GM15510 (cell line): ENCODE results near the gene HS1BP3.

ENCODE experiments used
- POLR2A ChIP-seq: IDR thresholded peaks from 3 replicates; pipeline ENCODE4 v1.6.1; 2011; ENCODE audit warnings: borderline replicate concordance; ENCODE audit not compliant: insufficient read length; ENCODE audit errors: extremely low read depth

Gene HS1BP3

GRCh38 chr2:20616341-20616871 lies 34.5 kb downstream of the HS1BP3 start:
- TF ChIP-seq POLR2A: no peak

- TF ChIP-seq POLR2A: no peak
Observed at GRCh38 chr2:20615466-20616241, 35.2 kb downstream of the HS1BP3 start.

- TF ChIP-seq POLR2A: no peak
Observed at GRCh38 chr2:20615068-20615465, 35.8 kb downstream of the HS1BP3 start.

GRCh38 chr2:20614201-20615067 lies 36.5 kb downstream of the HS1BP3 start:
- no peak for TF ChIP-seq POLR2A

GRCh38 chr2:20612925-20613916 lies 37.7 kb downstream of the HS1BP3 start:
- TF ChIP-seq POLR2A: no peak

- no peak for TF ChIP-seq POLR2A
Observed at GRCh38 chr2:20611844-20612356, 39.0 kb downstream of the HS1BP3 start.

- TF ChIP-seq POLR2A: no peak
Observed at GRCh38 chr2:20611077-20611843, 39.6 kb downstream of the HS1BP3 start.

GRCh38 chr2:20609995-20610357 lies 40.9 kb downstream of the HS1BP3 start:
- no peak for TF ChIP-seq POLR2A

- TF ChIP-seq POLR2A: no peak
Observed at GRCh38 chr2:20609349-20609994, 41.4 kb downstream of the HS1BP3 start.

GRCh38 chr2:20608666-20609348 lies 42.1 kb downstream of the HS1BP3 start:
- no peak for TF ChIP-seq POLR2A

GRCh38 chr2:20607446-20607845 lies 43.5 kb downstream of the HS1BP3 start:
- no peak for TF ChIP-seq POLR2A

- no peak for TF ChIP-seq POLR2A
Observed at GRCh38 chr2:20606198-20606597, 44.7 kb downstream of the HS1BP3 start.
